GM23338 (cell line): ENCODE data around the gene TBC1D14. TPM values are rescaled to one million over a fixed set of nuclear protein-coding genes. Genes with fewer than 3 reads are reported as not detected.

Experiments used
- ATAC-seq: fragments of 200-7000 bp; cut with Tn5 transposase; 3 replicates; pipeline ENCODE4 v1.9.1; 2020
- DNase-seq: peaks from one replicate; pipeline ENCODE4 v3.0.0-alpha.2; 2015; ENCODE audit warnings: low spot score
- H2AFZ ChIP-seq: fragments of 200-600 bp; sonication (generic); 2 replicates; pipeline ENCODE4 v1.8.0; 2016; ENCODE audit warnings: antibody characterized with exemption, mild to moderate bottlenecking, moderate library complexity
- H3F3A ChIP-seq: fragments of 200-600 bp; sonication (generic); replicated peaks from 2 replicates; pipeline ENCODE4 v1.8.0; 2017; ENCODE audit warnings: antibody characterized with exemption, mixed run types, low read depth
- H3K27ac ChIP-seq: fragments of 200-600 bp; sonication (generic); 2 replicates; pipeline ENCODE4 v1.6.1; 2016; ENCODE audit warnings: low read depth
- H3K27me3 ChIP-seq: fragments of 200-600 bp; sonication (generic); 2 replicates; pipeline ENCODE4 v1.8.0; 2016; ENCODE audit warnings: mild to moderate bottlenecking, mixed run types, moderate library complexity; ENCODE audit not compliant: insufficient read depth
- H3K36me3 ChIP-seq: fragments of 200-600 bp; sonication (generic); 2 replicates; pipeline ENCODE4 v1.8.0; 2016; ENCODE audit warnings: mild to moderate bottlenecking; ENCODE audit not compliant: insufficient read depth
- H3K4me1 ChIP-seq: fragments of 200-600 bp; sonication (generic); 2 replicates; pipeline ENCODE4 v1.8.0; 2016; ENCODE audit warnings: mild to moderate bottlenecking, moderate library complexity; ENCODE audit not compliant: insufficient read depth
- H3K4me2 ChIP-seq: fragments of 200-600 bp; sonication (generic); 2 replicates; pipeline ENCODE4 v1.7.1; 2017; ENCODE audit warnings: mixed run types
- H3K4me3 ChIP-seq: fragments of 200-600 bp; sonication (generic); 2 replicates; pipeline ENCODE4 v1.6.1; 2016; ENCODE audit warnings: mixed run types
- H3K79me2 ChIP-seq: fragments of 200-600 bp; sonication (generic); replicated peaks from 2 replicates; pipeline ENCODE4 v1.8.0; 2017; ENCODE audit warnings: mild to moderate bottlenecking; ENCODE audit not compliant: insufficient read depth
- H3K9me2 ChIP-seq: fragments of 200-600 bp; sonication (generic); 2 replicates; pipeline ENCODE4 v1.8.0; 2017; ENCODE audit not compliant: insufficient read depth
- H4K20me1 ChIP-seq: fragments of 200-600 bp; sonication (generic); replicated peaks from 2 replicates; pipeline ENCODE4 v1.8.0; 2017; ENCODE audit warnings: mild to moderate bottlenecking; ENCODE audit not compliant: insufficient read depth
- H3K27ac Mint-ChIP-seq: 2 replicates; pipeline ENCODE4 v1.8.0; 2020; ENCODE audit warnings: inconsistent platforms, mild to moderate bottlenecking, moderate library complexity, mixed read lengths
- H3K27me3 Mint-ChIP-seq: 3 replicates; pipeline ENCODE4 v1.8.0; 2022; ENCODE audit warnings: low read depth, mild to moderate bottlenecking, moderate library complexity, mixed read lengths, inconsistent platforms; ENCODE audit not compliant: insufficient read depth, poor library complexity
- H3K36me3 Mint-ChIP-seq: 3 replicates; pipeline ENCODE4 v1.8.0; 2021; ENCODE audit warnings: low read depth, mild to moderate bottlenecking, inconsistent platforms, moderate library complexity, mixed read lengths
- H3K4me1 Mint-ChIP-seq: 3 replicates; pipeline ENCODE4 v1.8.0; 2020; ENCODE audit warnings: mild to moderate bottlenecking, inconsistent platforms, mixed read lengths
- H3K4me3 Mint-ChIP-seq: 3 replicates; pipeline ENCODE4 v1.8.0; 2021; ENCODE audit warnings: moderate library complexity, mild to moderate bottlenecking, inconsistent platforms, mixed read lengths
- H3K9me3 Mint-ChIP-seq: 3 replicates; pipeline ENCODE4 v1.8.0; 2020; ENCODE audit warnings: moderate library complexity, mild to moderate bottlenecking, inconsistent platforms, mixed read lengths
- CREB1 ChIP-seq: fragments of 250-450 bp; sonication (Bioruptor Pico); IDR thresholded peaks from 2 replicates; pipeline ENCODE4 v1.5.0; 2020; ENCODE audit warnings: low read depth, mild to moderate bottlenecking, moderate library complexity
- CTCF ChIP-seq, 2 experiments: fragments of 200-600 bp in 1 of 2; sonication (generic) in 1 of 2; conservative IDR thresholded peaks; 2 replicates each; pipeline versions ENCODE4 v1.5.1 to v1.6.1; 2016 to 2017; ENCODE audit warnings: antibody characterized with exemption in 2 of 2, low read depth in 2 of 2, mild to moderate bottlenecking in 2 of 2, moderate library complexity in 1 of 2
- ETS1 ChIP-seq: IDR thresholded peaks from 2 replicates; pipeline ENCODE4 v1.6.1; 2016; ENCODE audit warnings: antibody characterized with exemption
- EZH2 ChIP-seq: fragments of 200-600 bp; sonication (generic); IDR thresholded peaks from one replicate; pipeline ENCODE4 v1.8.0; 2017; ENCODE audit warnings: antibody characterized with exemption, mild to moderate bottlenecking, low read depth; ENCODE audit not compliant: unreplicated experiment
- EZH2phosphoT487 ChIP-seq: fragments of 200-600 bp; sonication (generic); IDR thresholded peaks from one replicate; pipeline ENCODE4 v1.8.1; 2018; ENCODE audit warnings: antibody characterized with exemption; ENCODE audit not compliant: unreplicated experiment
- JUNB ChIP-seq: IDR thresholded peaks from one replicate; pipeline ENCODE4 v1.6.1; 2016; ENCODE audit warnings: antibody characterized with exemption; ENCODE audit not compliant: unreplicated experiment
- NANOG ChIP-seq: IDR thresholded peaks from 2 replicates; pipeline ENCODE4 v1.6.1; 2016; ENCODE audit warnings: antibody characterized with exemption, borderline replicate concordance
- POLR2AphosphoS5 ChIP-seq: IDR thresholded peaks from 2 replicates; pipeline ENCODE4 v1.6.1; 2016; ENCODE audit warnings: antibody characterized with exemption, low read depth
- REST ChIP-seq: IDR thresholded peaks from one replicate; pipeline ENCODE4 v1.6.1; 2018; ENCODE audit warnings: antibody characterized with exemption; ENCODE audit not compliant: unreplicated experiment
- STAT1 ChIP-seq: IDR thresholded peaks from one replicate; pipeline ENCODE4 v1.6.1; 2016; ENCODE audit warnings: antibody characterized with exemption; ENCODE audit not compliant: unreplicated experiment
- ZNF331 ChIP-seq: fragments of 250-450 bp; sonication (Bioruptor Pico); IDR thresholded peaks from 2 replicates; pipeline ENCODE4 v1.5.0; 2020; ENCODE audit warnings: low read depth, mild to moderate bottlenecking, moderate library complexity
- polyA plus RNA-seq: library from polyadenylated mRNA; unstranded; fragments of >200 nt; fragmentation: Nextera tagmentation; extraction: Ambion mirVana; gene quantifications from 2 replicates; pipeline ENCODE4 v1.2.1, GENCODE V29; 2016
- total RNA-seq: library from RNA; depleted of rRNA; stranded (reverse); fragments of >200 nt; shearing (Covaris generic); gene quantifications from 2 replicates; pipeline ENCODE4 v1.2.3, GENCODE V29; 2014

Gene TBC1D14
- total and polyA plus RNA-seq, 2 experiments from 2014 or later, result 18.2 to 59.7 TPM

- H3K9me3 Mint-ChIP-seq, result no peaks in the 10 kb centered on the region
- Histone ChIP-seq H4K20me1 (peaks cover 58% of the 10 kb centered on the region), H3K27ac (no peak overlapping the region), H3K36me3 (peaks cover 34% of the 10 kb centered on the region), H3K4me1 (0 out of 2 replicates have a peak, but pooled peaks cover 11% of the 10 kb centered on the region), H3K4me3 (no peak overlapping the region), H3K9me2 (no peaks in the 10 kb centered on the region), H3F3A (peaks cover 9% of the 10 kb centered on the region; the same call in 1 of the 2 replicates), H2AFZ (no peak overlapping the region), H3K4me2 (no peak overlapping the region), H3K79me2 (peaks cover 46% of the 10 kb centered on the region), H3K27me3 (no peaks in the 10 kb centered on the region)
- peaks cover 6% of the 10 kb centered on the region for H3K27me3 Mint-ChIP-seq
- H3K4me3 Mint-ChIP-seq, result no peak overlapping the region
- H3K36me3 Mint-ChIP-seq, result peaks cover 62% of the 10 kb centered on the region
- TF ChIP-seq ETS1 (no peak), CREB1 (no peak), EZH2phosphoT487 (no peak), JUNB (no peak), POLR2AphosphoS5 (no peak), NANOG (no peak), REST (no peak), STAT1 (no peak), CTCF (conservative IDR thresholded peaks at IDR 0.05; ENCODE audit: low read depth in 2 of 2) (no peak), ZNF331 (no peak)
- H3K27ac Mint-ChIP-seq, result no peak overlapping the region
- peaks cover 14% of the 10 kb centered on the region for H3K4me1 Mint-ChIP-seq
- DNase-seq (no peak), ATAC-seq (no peak)
These were observed 153.2 kb downstream of the TBC1D14 start for GRCh38 chr4:7062816-7063215.

GRCh38 chr4:7063362-7063761 is 153.7 kb downstream of the TBC1D14 start:
- 0 out of 2 replicates have a peak, but pooled peaks cover 11% of the 10 kb centered on the region for H3K4me1 ChIP-seq
- H3K4me3 ChIP-seq, result no peak overlapping the region
- Mint-ChIP-seq H3K9me3 (no peaks in the 10 kb centered on the region), H3K4me1 (peaks cover 14% of the 10 kb centered on the region), H3K27ac (no peak overlapping the region), H3K36me3 (peaks cover 61% of the 10 kb centered on the region), H3K27me3 (peaks cover 7% of the 10 kb centered on the region), H3K4me3 (no peak overlapping the region)
- H2AFZ ChIP-seq, result no peak overlapping the region
- H3K9me2 ChIP-seq, result no peaks in the 10 kb centered on the region
- no peak overlapping the region for H3K27ac ChIP-seq
- H3K27me3 ChIP-seq, result no peaks in the 10 kb centered on the region
- peaks cover 34% of the 10 kb centered on the region for H3K36me3 ChIP-seq
- H3F3A ChIP-seq, result peaks cover 9% of the 10 kb centered on the region; the same call in 1 of the 2 replicates
- ATAC-seq (no peak), DNase-seq (no peak)
- H4K20me1 ChIP-seq, result peaks cover 55% of the 10 kb centered on the region
- no peak overlapping the region for H3K4me2 ChIP-seq
- H3K79me2 ChIP-seq, result peaks cover 46% of the 10 kb centered on the region
- no peak for TF ChIP-seq CREB1
- no peak for TF ChIP-seq STAT1
- TF ChIP-seq JUNB, result no peak
- TF ChIP-seq ZNF331, result no peak
- no peak for TF ChIP-seq POLR2AphosphoS5
- TF ChIP-seq REST, result no peak
- TF ChIP-seq ETS1, result no peak
- no peak for TF ChIP-seq EZH2
